ENCODE data around the gene NUP214.
"Not testable (repeated sequence)": the region's sequence is repeated elsewhere in the genome, so short reads cannot be mapped to it uniquely, and the experiment has no call there.

NUP214 gene

DNA sequence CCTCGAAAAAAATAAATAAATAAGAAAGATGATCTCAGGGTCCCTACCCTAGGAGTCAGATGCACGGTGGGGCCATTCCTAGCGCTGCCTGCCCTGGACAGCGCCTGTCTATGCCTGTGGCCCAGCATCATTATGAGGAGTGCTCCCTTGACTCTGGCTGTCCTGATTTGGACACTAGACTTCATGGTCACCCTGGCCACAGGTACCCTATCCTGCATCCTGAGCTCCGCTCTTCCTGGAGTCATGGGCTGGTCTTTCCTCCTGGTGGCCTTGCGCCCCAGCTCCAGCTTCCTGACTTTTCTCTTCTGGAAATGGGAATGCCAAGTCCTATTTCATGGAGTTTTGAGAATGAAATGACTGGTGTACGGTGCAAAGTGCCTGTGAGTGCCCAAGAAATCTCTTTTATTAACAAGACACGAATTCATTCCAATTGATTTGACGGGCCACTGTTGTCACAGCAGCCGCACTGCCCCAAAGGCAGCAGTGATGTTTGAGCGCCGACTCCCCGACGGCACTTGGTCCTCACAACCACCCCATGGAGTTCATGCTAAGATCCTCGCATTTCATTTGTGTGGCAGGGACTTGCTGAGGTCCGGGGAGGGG lies 29.6 kb upstream of the NUP214 start:
- TF ChIP-seq POU2F2 (IDR thresholded peaks at IDR 0.05; ENCODE audit: low read depth, low read length) (no peak), PAX5 (IDR thresholded peaks at IDR 0.05; ENCODE audit: insufficient read depth, low read length, severe bottlenecking) (no peak), TAF1 (IDR thresholded peaks at IDR 0.05; ENCODE audit: low read depth, low read length) (no peak), POLR2AphosphoS5 (IDR thresholded peaks at IDR 0.05; ENCODE audit: low read depth, low read length) (no peak), POLR2A (IDR thresholded peaks at IDR 0.05; ENCODE audit: low read depth, low read length) (no peak), SPI1 (IDR thresholded peaks at IDR 0.05; ENCODE audit: low read depth, low read length) (no peak)
- DNase-seq (ENCODE audit: insufficient read length, low spot score) (no peak), FAIRE-seq (no peak)

DNA sequence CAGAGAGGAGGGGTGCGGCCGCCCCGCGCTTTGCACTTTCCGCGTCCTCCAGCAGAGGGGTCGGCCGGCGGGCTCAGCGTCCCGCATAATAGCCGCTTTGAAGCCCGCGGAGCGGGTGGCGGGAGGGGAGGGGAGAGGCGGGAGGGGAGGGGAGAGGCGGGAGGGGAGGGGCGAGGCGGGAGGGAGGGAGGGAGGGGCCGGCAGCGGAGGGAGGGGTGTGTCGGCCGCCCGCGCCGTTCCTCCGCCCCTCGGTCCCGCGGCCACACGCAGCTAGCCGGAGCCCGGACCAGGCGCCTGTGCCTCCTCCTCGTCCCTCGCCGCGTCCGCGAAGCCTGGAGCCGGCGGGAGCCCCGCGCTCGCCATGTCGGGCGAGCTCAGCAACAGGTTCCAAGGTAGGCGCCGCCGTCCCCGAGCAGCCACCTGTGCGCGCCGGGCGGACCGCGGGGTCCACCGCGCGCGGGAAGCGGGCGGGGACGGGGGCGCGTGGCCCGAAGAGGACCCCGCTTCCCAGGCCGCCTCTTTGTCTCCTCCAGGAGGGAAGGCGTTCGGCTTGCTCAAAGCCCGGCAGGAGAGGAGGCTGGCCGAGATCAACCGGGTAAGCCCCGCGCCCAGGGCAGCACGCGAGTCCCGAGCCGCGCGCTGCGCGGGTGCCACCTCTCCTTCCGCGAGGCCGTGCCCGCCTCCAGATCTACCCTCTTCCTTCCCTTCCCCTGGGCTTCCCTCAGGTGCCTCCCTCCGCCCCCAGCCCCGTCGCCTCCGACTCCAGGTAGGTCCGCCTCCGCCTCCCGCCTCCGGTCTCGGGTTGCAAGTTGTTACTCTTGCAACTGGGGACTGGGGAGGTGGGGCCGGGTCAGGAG lies 28.9 kb upstream of the NUP214 start, which contains the start of gene AIF1L:
AIF1L (plus strand) TSS at position 263 of the 857 bp plus-strand sequence; CDS start at position 362, 99 bp downstream.
- TF ChIP-seq SPI1 (IDR thresholded peaks at IDR 0.05; ENCODE audit: low read depth, low read length) (no peak), POLR2AphosphoS5 (IDR thresholded peaks at IDR 0.05; ENCODE audit: low read depth, low read length) (no peak), TAF1 (IDR thresholded peaks at IDR 0.05; ENCODE audit: low read depth, low read length) (no peak), PAX5 (IDR thresholded peaks at IDR 0.05; ENCODE audit: insufficient read depth, low read length, severe bottlenecking) (no peak), POU2F2 (IDR thresholded peaks at IDR 0.05; ENCODE audit: low read depth, low read length) (no peak), POLR2A (IDR thresholded peaks at IDR 0.05; ENCODE audit: low read depth, low read length) (no peak)
- FAIRE-seq: no peak
- peak; percentile 62 for DNase-seq (ENCODE audit: insufficient read length, low spot score)

DNA sequence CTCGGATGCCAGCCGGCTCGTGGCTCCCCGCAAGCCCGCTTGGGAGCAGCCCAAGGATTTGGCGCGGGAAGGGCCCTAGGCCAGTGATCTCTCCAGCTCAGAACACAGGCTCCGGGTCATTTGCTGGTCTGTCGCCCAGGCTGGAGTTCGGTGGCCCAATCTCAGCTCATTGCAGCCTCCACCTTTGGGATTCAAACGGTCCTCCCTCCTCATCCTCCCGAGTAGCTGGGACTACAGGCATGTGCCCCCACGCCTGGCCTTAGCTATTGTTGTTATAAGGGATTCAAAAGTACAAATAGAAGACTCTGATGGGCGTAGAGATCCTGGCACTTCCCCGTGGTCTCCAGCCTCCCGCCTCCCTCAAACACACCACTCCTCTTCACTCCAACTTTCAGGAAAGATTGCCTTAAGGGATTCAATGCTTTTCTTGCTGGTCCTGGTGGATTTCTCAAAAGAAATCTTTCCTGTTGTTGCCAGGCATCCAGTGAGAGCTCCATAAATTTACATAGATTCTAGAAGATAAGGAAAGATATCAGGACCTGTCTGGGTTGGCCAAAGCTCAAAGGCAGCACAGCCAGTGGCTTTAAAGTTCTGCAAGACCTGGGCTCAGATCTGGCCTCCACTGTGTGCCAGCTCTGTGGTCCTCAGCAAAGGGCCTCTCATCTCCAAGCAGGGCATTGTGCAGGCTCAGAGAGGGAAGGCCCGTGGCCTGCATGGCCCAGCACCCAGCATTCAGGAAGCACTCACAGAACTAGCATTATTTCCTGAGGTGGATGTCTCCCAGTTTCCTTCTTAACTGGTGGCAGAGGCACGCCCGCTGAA lies 28.0 kb upstream of the NUP214 start:
- DNase-seq (ENCODE audit: insufficient read length, low spot score) (no peak), FAIRE-seq (no peak)
- TF ChIP-seq PAX5 (IDR thresholded peaks at IDR 0.05; ENCODE audit: insufficient read depth, low read length, severe bottlenecking) (no peak), POLR2A (IDR thresholded peaks at IDR 0.05; ENCODE audit: low read depth, low read length) (no peak), SPI1 (IDR thresholded peaks at IDR 0.05; ENCODE audit: low read depth, low read length) (no peak), POU2F2 (IDR thresholded peaks at IDR 0.05; ENCODE audit: low read depth, low read length) (no peak), TAF1 (IDR thresholded peaks at IDR 0.05; ENCODE audit: low read depth, low read length) (no peak), POLR2AphosphoS5 (IDR thresholded peaks at IDR 0.05; ENCODE audit: low read depth, low read length) (no peak)

DNA sequence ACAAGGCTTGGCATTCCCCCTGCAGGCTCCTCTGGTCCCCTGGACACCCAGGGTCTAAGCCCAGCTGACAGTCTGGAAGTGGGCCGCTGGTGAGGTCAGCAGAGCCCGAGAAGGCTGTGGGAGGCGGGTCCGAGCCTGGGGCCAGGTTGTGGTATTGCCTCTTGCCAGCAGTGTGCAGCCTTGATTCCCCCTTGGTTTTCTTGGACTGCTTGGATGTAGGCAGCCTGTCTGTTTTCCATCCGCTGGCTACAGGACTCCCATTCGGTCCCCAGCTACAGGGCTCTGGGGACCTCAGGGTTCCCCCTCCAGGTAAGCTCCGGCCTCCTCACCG lies 27.5 kb upstream of the NUP214 start:
- DNase-seq (ENCODE audit: insufficient read length, low spot score) (no peak), FAIRE-seq (no peak)
- TF ChIP-seq SPI1 (IDR thresholded peaks at IDR 0.05; ENCODE audit: low read depth, low read length) (no peak), PAX5 (IDR thresholded peaks at IDR 0.05; ENCODE audit: insufficient read depth, low read length, severe bottlenecking) (no peak), POLR2A (IDR thresholded peaks at IDR 0.05; ENCODE audit: low read depth, low read length) (no peak), TAF1 (IDR thresholded peaks at IDR 0.05; ENCODE audit: low read depth, low read length) (no peak), POLR2AphosphoS5 (IDR thresholded peaks at IDR 0.05; ENCODE audit: low read depth, low read length) (no peak), POU2F2 (IDR thresholded peaks at IDR 0.05; ENCODE audit: low read depth, low read length) (no peak)

DNA sequence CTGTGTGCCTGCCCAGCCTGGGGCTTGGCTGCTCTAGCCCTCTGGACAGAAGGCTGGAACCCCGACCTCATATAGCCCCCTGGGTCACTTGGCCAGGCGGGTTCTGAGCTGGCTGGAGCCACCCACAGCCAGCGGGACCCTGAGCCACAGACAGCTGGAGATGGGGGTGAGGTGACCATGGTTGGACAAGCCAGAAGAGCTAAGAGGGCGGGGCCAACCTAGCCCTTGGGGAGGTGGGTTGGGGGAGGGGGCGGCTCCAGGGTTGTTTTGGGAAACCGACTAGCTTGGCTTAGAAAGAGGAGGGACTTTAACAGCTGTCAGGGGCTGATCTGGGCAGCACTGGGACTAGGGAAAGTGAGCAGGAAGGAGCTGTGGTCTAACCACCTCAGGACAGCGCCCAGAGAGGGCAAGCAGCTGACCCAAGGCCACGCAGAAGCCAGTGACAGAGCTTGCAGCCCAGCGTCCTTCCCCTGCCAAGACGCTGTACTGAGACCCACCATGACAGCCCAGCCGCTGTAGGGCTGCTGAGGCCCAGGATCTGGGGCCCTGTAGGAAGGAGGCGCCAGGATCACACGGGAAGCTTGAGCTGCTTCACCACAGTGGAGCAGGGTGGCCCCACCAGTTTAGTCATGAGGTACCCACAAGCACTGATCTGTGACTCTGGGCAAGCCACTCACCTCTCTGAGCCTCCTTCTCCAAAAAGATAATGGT lies 26.8 kb upstream of the NUP214 start:
- FAIRE-seq (no peak), DNase-seq (ENCODE audit: insufficient read length, low spot score) (no peak)
- no peak for TF ChIP-seq TAF1 (IDR thresholded peaks at IDR 0.05; ENCODE audit: low read depth, low read length)
- TF ChIP-seq POLR2A (IDR thresholded peaks at IDR 0.05; ENCODE audit: low read depth, low read length): no peak
- no peak for TF ChIP-seq PAX5 (IDR thresholded peaks at IDR 0.05; ENCODE audit: insufficient read depth, low read length, severe bottlenecking)
- TF ChIP-seq SPI1 (IDR thresholded peaks at IDR 0.05; ENCODE audit: low read depth, low read length): no peak
- no peak for TF ChIP-seq POLR2AphosphoS5 (IDR thresholded peaks at IDR 0.05; ENCODE audit: low read depth, low read length)
- no peak for TF ChIP-seq POU2F2 (IDR thresholded peaks at IDR 0.05; ENCODE audit: low read depth, low read length)

DNA sequence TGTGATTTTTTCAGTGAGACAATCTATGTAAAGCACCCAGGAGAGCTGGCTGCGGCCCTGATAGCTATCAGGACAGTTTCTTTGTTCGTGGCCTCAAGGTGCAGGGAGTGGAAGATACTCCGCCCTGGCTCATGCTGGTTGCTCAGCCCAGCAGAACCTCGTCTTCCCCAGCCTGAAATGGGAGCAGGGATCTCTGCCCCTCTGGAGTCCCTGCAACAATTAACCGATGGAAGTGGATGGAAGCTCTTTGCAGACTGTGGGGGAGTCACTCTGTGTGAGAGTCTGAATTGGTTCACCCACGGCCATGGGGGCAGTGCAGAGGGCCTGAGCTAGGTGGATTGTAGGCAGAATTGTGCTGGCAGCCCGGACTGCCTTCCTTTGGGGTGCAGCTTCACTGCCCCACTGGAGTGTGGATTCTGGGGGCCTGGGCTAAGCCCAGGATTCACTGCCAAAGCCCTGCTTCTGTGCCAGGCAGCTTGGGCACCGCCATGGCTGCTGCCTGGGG lies 26.2 kb upstream of the NUP214 start:
- DNase-seq (ENCODE audit: insufficient read length, low spot score) (no peak), FAIRE-seq (no peak)
- TF ChIP-seq SPI1 (IDR thresholded peaks at IDR 0.05; ENCODE audit: low read depth, low read length) (no peak), PAX5 (IDR thresholded peaks at IDR 0.05; ENCODE audit: insufficient read depth, low read length, severe bottlenecking) (no peak), TAF1 (IDR thresholded peaks at IDR 0.05; ENCODE audit: low read depth, low read length) (no peak), POLR2A (IDR thresholded peaks at IDR 0.05; ENCODE audit: low read depth, low read length) (no peak), POU2F2 (IDR thresholded peaks at IDR 0.05; ENCODE audit: low read depth, low read length) (no peak), POLR2AphosphoS5 (IDR thresholded peaks at IDR 0.05; ENCODE audit: low read depth, low read length) (no peak)

DNA sequence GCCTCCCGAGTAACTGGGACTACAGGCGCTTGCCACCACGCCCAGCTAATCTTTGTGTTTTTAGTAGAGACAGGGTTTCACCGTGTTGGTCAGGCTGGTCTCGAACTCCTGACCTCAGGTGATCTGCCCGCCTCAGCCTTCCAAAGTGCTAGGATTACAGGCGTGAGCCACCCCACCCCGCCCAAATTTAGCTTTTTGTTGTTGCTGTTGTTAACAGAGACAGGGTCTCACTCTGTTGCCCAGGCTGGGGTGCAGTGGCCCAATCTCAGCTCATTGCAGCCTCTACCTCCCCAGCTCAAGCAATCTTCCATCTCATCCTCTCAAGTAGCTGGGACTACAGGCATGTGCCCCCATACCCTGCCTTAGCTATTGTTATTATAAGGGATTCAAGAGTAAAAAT lies 25.5 kb upstream of the NUP214 start:
- not testable (repeated sequence) for FAIRE-seq

DNA sequence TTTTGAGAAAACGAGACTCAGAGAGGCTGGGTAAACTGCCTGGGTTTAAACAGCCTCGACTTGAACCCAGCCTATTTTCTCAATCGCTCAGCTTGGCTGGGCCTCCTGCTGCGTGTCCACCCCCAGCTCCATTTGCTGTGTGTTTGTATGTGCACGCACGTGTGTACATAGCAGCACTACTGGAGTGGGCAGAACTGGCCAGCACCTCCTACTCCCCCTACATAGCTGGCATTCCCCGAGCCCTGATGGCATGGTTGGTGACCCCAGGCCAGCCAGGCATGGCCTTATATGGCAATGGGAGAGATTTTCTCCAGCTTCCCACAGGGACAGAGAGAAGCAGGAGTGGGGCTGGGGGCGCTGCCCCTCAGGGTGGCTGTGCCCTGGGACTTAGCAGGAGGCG lies 24.9 kb upstream of the NUP214 start:
- no peak for DNase-seq (ENCODE audit: insufficient read length, low spot score)
- TF ChIP-seq SPI1 (IDR thresholded peaks at IDR 0.05; ENCODE audit: low read depth, low read length): no peak
- no peak for TF ChIP-seq POLR2A (IDR thresholded peaks at IDR 0.05; ENCODE audit: low read depth, low read length)
- no peak for TF ChIP-seq TAF1 (IDR thresholded peaks at IDR 0.05; ENCODE audit: low read depth, low read length)
- TF ChIP-seq POLR2AphosphoS5 (IDR thresholded peaks at IDR 0.05; ENCODE audit: low read depth, low read length): no peak
- TF ChIP-seq POU2F2 (IDR thresholded peaks at IDR 0.05; ENCODE audit: low read depth, low read length): no peak
- TF ChIP-seq PAX5 (IDR thresholded peaks at IDR 0.05; ENCODE audit: insufficient read depth, low read length, severe bottlenecking): no peak
- no peak for FAIRE-seq

More for the DNA sequence above, 25.5 kb upstream of the NUP214 start:
- DNase-seq (ENCODE audit: insufficient read length, low spot score): not testable (repeated sequence)
